HepG2 (cell line): ENCODE results near the gene POU6F2. TPM values are rescaled to one million over a fixed set of nuclear protein-coding genes. Genes with fewer than 3 reads are reported as not detected.

Experiments used
- ATAD3A ChIP-seq: sonication (generic); formaldehyde crosslinking; IDR thresholded peaks from 2 replicates; pipeline ENCODE4 v1.4.0; 2020; ENCODE audit warnings: missing genetic modification reagents
- KMT2B ChIP-seq: IDR thresholded peaks from 2 replicates; pipeline ENCODE4 v1.6.1; 2016; ENCODE audit warnings: missing genetic modification reagents, missing compliant biosample characterization
- NFE2 ChIP-seq: sonication (generic); formaldehyde crosslinking; IDR thresholded peaks from 2 replicates; pipeline ENCODE4 v1.4.0; 2020; ENCODE audit warnings: missing genetic modification reagents
- PRMT3 ChIP-seq: sonication (generic); formaldehyde crosslinking; IDR thresholded peaks from 2 replicates; pipeline ENCODE4 v1.8.1; 2022; ENCODE audit warnings: low read depth, mild to moderate bottlenecking, moderate library complexity, missing genetic modification reagents, borderline replicate concordance
- RBFOX2 ChIP-seq: fragments of 200-400 bp; formaldehyde crosslinking; IDR thresholded peaks from 2 replicates; pipeline ENCODE4 v1.6.1; 2017; ENCODE audit warnings: low read depth, mild to moderate bottlenecking, low read length
- RELA ChIP-seq: sonication (generic); formaldehyde crosslinking; IDR thresholded peaks from 2 replicates; pipeline ENCODE4 v1.4.0; 2020; ENCODE audit warnings: missing genetic modification reagents
- RNF2 ChIP-seq: fragments of 450-650 bp; conservative IDR thresholded peaks from 2 replicates; pipeline ENCODE4 v1.6.1; 2016; ENCODE audit warnings: low read depth
- RXRA ChIP-seq: sonication (generic); formaldehyde crosslinking; IDR thresholded peaks from 2 replicates; pipeline ENCODE4 v1.5.1; 2020; ENCODE audit warnings: missing genetic modification reagents
- TBX3 ChIP-seq: fragments of 450-650 bp; IDR thresholded peaks from 2 replicates; pipeline ENCODE4 v1.6.1; 2017; ENCODE audit warnings: antibody characterized with exemption, mild to moderate bottlenecking, inconsistent platforms, borderline replicate concordance
- ZBED4 ChIP-seq: sonication (generic); formaldehyde crosslinking; IDR thresholded peaks from 2 replicates; pipeline ENCODE4 v1.4.0; 2020; ENCODE audit warnings: missing genetic modification reagents, borderline replicate concordance
- ZMYM4 ChIP-seq: sonication (generic); formaldehyde crosslinking; IDR thresholded peaks from 2 replicates; pipeline ENCODE4 v1.8.1; 2023; ENCODE audit warnings: mild to moderate bottlenecking, missing genetic modification reagents
- ZNF20 ChIP-seq: sonication (generic); formaldehyde crosslinking; IDR thresholded peaks from 2 replicates; pipeline ENCODE4 v1.4.0; 2020; ENCODE audit warnings: mild to moderate bottlenecking, moderate library complexity, missing genetic modification reagents
- ZNF292 ChIP-seq: sonication (generic); formaldehyde crosslinking; IDR thresholded peaks from 2 replicates; pipeline ENCODE4 v1.8.1; 2022; ENCODE audit warnings: mild to moderate bottlenecking, low read depth, missing genetic modification reagents, borderline replicate concordance
- ZNF333 ChIP-seq: sonication (generic); formaldehyde crosslinking; IDR thresholded peaks from 2 replicates; pipeline ENCODE4 v1.4.0; 2020; ENCODE audit warnings: mild to moderate bottlenecking, missing genetic modification reagents, borderline replicate concordance
- ZNF510 ChIP-seq: sonication (generic); formaldehyde crosslinking; IDR thresholded peaks from 2 replicates; pipeline ENCODE4 v1.4.0; 2020; ENCODE audit warnings: low read depth, mild to moderate bottlenecking, missing genetic modification reagents
- ZNF577 ChIP-seq: sonication (generic); formaldehyde crosslinking; IDR thresholded peaks from 2 replicates; pipeline ENCODE4 v1.4.0; 2020; ENCODE audit warnings: mild to moderate bottlenecking, low read depth, missing genetic modification reagents, borderline replicate concordance
- polyA plus RNA-seq, 8 experiments: library from polyadenylated mRNA; depleted of rRNA in 3 of 8; stranded (reverse) in 7 of 8; unstranded in 1 of 8; fragments of >200 nt; fragmentation: Illumina TruSeq in 4 of 8; extraction: Trizol in 4 of 8; gene quantifications; 2 replicates each; pipeline versions ENCODE4 v1.2.1 to v1.2.3, GENCODE V29; 2011 to 2016; ENCODE audit warnings: low read depth in 4 of 8, missing spikeins in 1 of 8, mixed read lengths in 1 of 8; ENCODE audit not compliant: insufficient read depth in 1 of 8
- total RNA-seq, 5 experiments: library from RNA; depleted of rRNA; stranded (reverse); fragments of >200 nt; fragmentation: Illumina TruSeq; extraction: Trizol; gene quantifications; 2 replicates each; pipeline ENCODE4 v1.2.3, GENCODE V29; 2016; ENCODE audit warnings: low read depth in 1 of 5
- TF ChIP-seq, protein P1 (sequence below): sonication (generic); formaldehyde crosslinking; IDR thresholded peaks from 2 replicates; pipeline ENCODE4 v1.4.0; 2020; ENCODE audit warnings: mild to moderate bottlenecking, missing genetic modification reagents
- TF ChIP-seq, protein P2 (sequence below): sonication (generic); formaldehyde crosslinking; IDR thresholded peaks from 2 replicates; pipeline ENCODE4 v1.5.0; 2020; ENCODE audit warnings: missing genetic modification reagents
- TF ChIP-seq, protein P3 (sequence below): IDR thresholded peaks from 2 replicates; pipeline ENCODE4 v1.6.1; 2012; ENCODE audit warnings: low read length, improper control_type of control experiment

Gene POU6F2
- total and polyA plus RNA-seq, 2 of the 13 experiments (the other 11 are each of a cell fraction or from before 2014, with no cell fraction given): not detected

DNA sequence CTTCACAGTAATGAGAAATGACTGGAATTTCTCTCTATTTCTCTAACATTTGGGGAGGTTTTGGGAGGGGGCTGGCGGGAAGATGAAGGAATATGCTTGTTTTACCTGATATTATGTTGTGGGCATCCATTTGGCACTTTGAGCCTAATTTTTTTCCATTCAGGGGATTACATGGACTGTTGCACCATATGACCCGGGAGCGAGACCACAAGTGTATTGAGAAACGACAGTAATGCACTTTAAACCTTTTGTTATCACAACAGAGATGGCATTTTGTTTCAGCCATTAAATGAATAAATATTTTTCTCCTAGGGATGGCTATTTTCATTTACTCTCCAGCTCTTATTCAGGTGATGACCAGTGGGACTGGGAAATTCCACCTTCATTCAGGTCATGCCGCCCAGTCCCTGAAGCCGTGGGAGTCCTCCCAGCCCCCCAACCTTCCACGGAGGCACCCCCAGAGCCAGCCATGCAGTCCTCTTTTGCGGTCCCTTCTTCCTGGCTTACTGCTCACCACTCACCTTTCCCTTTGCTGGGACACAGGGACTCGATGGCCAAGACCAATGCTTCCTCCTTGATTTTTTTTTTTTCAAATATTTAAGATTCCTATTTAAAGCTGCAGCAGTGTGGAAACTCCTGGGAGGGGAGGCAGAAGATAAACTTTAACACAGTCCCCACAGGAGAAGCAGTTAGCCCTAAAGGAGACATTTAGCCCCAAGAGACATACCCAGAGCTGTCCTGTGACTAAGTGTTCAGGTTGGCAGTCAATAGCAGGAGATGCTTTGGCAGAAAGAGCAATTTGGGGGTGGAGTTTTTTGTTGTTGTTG, 397.6 kb downstream of the POU6F2 start (continued):
- no peak for TF ChIP-seq ZBED4 (CRISPR knock-in tag)
- no peak for TF ChIP-seq ZNF292 (CRISPR knock-in tag)
- TF ChIP-seq NFE2 (CRISPR knock-in tag): no peak
- TF ChIP-seq, protein P1, sequence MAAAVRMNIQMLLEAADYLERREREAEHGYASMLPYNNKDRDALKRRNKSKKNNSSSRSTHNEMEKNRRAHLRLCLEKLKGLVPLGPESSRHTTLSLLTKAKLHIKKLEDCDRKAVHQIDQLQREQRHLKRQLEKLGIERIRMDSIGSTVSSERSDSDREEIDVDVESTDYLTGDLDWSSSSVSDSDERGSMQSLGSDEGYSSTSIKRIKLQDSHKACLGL (CRISPR knock-in tag): no peak
- no peak for TF ChIP-seq RXRA (CRISPR knock-in tag)
- no peak for TF ChIP-seq RNF2
- TF ChIP-seq RELA (CRISPR knock-in tag): no peak
- TF ChIP-seq, protein P2, sequence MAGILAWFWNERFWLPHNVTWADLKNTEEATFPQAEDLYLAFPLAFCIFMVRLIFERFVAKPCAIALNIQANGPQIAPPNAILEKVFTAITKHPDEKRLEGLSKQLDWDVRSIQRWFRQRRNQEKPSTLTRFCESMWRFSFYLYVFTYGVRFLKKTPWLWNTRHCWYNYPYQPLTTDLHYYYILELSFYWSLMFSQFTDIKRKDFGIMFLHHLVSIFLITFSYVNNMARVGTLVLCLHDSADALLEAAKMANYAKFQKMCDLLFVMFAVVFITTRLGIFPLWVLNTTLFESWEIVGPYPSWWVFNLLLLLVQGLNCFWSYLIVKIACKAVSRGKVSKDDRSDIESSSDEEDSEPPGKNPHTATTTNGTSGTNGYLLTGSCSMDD: no peak
- no peak for TF ChIP-seq KMT2B (CRISPR knock-in tag)
- TF ChIP-seq, protein P3, sequence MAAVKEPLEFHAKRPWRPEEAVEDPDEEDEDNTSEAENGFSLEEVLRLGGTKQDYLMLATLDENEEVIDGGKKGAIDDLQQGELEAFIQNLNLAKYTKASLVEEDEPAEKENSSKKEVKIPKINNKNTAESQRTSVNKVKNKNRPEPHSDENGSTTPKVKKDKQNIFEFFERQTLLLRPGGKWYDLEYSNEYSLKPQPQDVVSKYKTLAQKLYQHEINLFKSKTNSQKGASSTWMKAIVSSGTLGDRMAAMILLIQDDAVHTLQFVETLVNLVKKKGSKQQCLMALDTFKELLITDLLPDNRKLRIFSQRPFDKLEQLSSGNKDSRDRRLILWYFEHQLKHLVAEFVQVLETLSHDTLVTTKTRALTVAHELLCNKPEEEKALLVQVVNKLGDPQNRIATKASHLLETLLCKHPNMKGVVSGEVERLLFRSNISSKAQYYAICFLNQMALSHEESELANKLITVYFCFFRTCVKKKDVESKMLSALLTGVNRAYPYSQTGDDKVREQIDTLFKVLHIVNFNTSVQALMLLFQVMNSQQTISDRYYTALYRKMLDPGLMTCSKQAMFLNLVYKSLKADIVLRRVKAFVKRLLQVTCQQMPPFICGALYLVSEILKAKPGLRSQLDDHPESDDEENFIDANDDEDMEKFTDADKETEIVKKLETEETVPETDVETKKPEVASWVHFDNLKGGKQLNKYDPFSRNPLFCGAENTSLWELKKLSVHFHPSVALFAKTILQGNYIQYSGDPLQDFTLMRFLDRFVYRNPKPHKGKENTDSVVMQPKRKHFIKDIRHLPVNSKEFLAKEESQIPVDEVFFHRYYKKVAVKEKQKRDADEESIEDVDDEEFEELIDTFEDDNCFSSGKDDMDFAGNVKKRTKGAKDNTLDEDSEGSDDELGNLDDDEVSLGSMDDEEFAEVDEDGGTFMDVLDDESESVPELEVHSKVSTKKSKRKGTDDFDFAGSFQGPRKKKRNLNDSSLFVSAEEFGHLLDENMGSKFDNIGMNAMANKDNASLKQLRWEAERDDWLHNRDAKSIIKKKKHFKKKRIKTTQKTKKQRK: no peak
- TF ChIP-seq PRMT3 (CRISPR knock-in tag): no peak
- no peak for TF ChIP-seq ATAD3A (CRISPR knock-in tag)
- no peak for TF ChIP-seq RBFOX2
- no peak for TF ChIP-seq ZNF577 (CRISPR knock-in tag)
- TF ChIP-seq ZMYM4 (CRISPR knock-in tag): no peak
- no peak for TF ChIP-seq ZNF510 (CRISPR knock-in tag)
- TF ChIP-seq ZNF333 (CRISPR knock-in tag): no peak
- no peak for TF ChIP-seq TBX3
- no peak for TF ChIP-seq ZNF20 (CRISPR knock-in tag)
